GM18873 (cell line): Measurements from ENCODE around the gene VPS29.
"Not testable (repeated sequence)": the region's sequence is repeated elsewhere in the genome, so short reads cannot be mapped to it uniquely, and the experiment has no call there.

Experiments
- ATAC-seq: cut with Tn5 transposase; IDR thresholded peaks from one replicate; pipeline ENCODE4 v1.9.1; 2021; ENCODE audit warnings: mild to moderate bottlenecking, moderate library complexity, moderate number of reproducible peaks; ENCODE audit not compliant: unreplicated experiment, low FRiP score

VPS29 gene

DNA sequence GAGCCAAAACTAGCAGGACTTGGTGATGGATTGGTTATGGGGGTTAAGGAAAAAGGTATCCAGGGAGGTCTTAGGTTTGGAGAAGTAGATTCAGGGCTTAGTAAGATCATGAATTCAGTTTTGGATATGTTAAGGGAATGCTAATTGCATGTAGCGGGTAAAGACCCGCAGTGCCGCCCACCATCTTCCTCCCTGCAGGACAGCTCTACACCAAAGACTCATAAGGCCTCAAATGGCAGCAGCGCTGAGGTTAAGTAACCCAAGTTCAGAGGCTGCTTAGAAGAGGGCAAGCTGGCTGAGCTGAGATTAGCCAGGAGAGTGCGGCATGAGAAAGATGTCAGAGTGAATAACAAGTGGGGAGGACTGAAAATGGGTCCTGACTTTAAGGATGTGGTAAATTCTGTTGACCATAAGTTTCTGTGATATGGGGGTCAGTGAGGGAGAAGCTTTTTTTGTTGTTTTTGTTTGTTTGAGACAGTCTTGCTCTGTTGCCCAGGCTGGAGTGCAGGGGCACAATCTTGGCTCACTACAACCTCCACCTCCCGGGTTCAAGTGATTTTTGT lies 26.4 kb upstream of the VPS29 start:
- no peak for ATAC-seq

DNA sequence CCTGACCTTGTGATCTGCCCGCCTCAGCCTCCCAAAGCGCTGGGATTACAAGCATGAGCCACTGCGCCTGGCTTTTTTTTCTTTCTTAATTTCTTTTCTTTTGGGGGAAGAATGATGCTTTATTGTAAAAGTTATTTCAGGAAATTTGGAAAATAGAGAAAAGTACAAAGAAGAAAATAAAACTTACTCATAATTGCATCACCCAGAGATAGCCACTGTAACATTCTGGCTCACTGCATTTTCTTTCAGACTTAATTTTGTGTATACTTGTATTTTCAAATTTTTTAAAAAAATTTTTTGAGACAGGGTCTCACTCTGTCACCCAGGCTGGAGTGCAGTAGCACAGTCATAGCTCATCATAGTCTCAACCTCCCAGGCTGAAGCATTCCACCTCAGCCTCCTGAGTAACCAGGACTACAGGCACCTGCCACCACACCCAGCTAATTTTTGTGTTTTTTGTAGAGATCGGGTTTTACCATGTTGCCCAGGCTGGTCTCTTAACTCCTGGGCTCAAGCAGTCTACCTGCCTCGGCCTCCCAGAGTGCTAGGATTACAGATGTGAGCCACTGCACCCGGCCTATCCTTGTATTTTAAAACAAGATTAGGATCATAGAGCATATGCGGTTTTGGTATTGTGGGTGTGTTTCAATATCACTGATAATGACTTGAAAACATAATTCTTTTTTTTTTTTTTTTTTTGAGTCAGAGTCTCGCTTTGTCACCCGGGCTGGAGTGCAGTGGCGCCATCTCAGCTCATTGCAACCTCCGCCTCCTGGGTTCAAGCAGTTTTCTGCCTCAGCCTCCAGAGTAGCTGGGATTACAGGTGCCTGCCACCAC lies 19.2 kb upstream of the VPS29 start:
- not testable (repeated sequence) for ATAC-seq

DNA sequence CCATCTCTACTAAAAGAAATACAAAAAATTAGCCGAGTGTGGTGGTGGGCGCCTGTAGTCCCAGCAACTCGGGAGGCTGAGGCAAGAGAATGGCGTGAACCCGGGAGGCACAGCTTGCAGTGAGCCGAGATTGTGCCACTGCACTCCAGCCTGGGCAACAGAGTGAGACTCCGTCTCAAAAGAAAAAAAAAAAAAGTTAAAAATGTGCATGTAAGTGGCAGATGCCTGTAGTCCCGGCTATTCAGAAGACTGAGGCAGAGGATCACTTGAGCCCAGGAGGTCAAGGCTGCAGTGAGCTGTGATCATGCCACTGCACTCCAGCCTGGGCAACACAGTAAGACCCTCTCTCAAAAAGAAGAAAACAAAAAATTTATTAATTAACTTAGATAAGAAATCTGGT lies 16.1 kb upstream of the VPS29 start:
- not testable (repeated sequence) for ATAC-seq

DNA sequence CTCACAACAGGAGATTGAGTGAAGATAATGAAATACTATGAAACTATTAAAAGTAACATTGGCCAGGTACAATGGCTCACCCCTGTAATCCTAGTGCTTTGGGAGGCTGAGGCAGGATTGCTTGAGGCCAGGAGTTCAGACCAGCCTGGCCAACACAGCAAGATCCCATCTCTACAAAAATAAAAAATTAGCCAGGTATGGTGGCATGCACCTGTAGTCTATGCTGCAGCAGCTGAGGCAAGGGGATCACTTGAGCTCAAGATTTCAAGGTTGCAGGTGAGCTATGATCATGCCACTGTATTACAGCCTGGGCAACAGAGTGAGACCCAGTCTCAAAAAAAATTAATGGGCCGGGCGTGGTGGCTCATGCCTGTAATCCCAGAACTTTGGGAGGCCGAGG lies 15.1 kb upstream of the VPS29 start:
- ATAC-seq, result no peak

DNA sequence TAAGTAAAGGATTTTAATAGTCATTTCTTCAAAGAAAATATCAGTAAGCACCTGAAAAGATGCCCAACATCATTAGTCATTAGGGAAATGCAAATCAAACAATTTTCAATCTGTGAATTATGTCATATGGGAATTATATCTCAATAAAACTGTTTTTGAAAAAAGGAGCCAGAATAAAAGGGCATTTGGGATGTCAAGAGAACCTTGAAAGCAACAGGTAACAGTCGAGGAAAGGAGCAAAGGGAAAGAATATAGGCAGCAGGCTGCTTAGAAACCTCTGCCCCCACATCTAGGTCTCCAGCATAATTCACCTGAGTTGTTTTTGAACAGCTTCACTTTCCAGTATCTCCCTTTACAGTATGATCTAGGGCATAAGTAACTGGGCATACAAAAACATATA lies 12.5 kb upstream of the VPS29 start:
- no peak for ATAC-seq

DNA sequence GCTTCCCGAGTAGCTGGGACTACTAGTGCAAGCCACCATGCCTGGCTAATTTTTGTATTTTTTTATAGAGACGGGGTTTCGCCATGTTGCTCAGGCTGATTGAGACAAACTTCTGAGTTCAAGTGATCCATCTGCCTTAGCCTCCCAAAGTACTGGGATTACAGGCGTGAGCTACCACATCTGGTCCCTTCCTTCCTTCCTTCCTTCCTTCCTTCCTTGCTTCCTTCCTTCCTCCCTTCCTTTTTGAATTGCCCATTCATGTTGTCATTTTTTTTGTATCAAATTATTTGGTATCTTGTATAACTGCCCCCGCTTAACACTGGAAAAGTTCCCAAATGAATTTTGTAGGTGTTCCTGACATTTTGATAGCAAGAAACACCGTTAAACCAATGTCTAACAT lies 11.9 kb upstream of the VPS29 start:
- ATAC-seq, result no peak

DNA sequence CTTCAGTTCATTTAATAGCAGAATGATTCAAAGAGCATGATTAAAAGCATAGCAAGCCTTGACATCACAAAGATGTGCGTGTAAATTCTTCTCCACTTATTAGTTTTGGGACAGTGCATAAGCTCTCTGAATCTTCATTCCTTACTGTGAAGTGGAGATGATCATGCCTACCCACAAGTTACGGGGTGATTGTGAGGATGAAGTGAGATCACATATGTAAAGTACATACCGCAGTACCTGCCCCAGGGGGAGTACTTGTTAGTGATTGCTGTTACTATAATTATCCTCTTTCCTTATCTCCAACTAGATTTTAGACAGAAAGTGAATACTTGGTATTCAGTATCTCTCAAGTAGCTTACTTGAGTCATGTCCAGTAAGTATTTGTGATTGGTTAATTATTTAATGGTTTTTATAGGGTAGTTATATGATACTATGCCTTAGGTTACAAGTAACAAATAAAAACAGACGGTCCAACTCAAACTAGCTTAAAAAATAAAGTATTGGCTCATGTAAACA lies 6.2 kb upstream of the VPS29 start:
- no peak for ATAC-seq

DNA sequence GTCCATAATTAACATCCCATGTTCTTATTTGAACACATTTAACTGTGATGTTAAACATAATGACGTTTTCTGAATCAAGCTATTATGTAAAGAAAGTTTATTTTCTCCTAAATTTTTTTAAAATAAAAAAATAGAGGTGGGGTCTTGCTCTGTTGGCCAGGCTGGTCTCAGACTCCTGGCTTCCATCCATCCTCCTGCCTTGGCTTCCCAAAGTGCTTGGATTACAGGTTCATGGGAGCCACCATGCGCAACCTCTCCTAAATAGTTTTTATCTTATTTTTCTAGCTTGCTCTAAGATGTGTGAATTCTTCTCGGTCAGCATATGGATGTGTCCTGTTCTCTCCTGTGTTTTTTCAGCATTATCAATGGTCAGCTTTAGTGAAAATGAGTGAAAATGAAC lies 3.4 kb upstream of the VPS29 start:
- no peak for ATAC-seq

DNA sequence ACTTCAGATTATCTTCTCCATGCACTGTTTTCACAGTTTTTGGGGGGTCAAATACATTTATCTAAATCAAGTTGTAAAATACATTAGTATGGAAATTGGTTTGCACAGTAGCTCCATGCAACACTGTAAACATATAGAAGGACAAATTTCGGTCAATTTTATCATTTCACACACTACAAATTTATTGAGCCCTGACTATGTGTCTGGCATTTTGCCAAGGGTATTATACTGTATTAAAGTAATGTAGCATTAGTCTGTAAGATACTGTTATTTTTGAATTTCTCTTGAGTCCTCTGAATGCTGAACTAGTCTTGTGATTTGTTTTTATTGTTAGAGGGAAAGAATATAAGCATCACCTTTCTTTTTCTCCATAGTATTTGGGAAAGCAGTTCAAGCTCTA lies 1.5 kb upstream of the VPS29 start:
- ATAC-seq, result no peak

DNA sequence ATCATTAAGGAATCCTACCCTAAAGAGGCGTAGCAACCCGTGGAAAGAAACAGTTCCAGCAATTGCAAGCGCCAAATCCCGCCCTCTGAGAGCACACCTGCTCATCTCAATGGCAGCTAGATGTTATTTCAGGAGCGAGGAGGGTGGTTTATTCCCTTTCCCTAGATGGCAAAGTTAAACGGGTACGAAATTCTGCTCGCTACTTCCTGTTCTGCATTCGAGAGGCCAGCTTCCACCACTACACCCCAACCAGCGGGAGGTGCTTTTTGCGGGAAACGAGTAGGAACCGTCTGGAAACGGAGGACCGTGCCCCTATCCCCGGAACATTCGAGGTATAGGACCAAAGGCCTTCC lies 536 bp downstream of the VPS29 start:
- ATAC-seq, result no peak

DNA sequence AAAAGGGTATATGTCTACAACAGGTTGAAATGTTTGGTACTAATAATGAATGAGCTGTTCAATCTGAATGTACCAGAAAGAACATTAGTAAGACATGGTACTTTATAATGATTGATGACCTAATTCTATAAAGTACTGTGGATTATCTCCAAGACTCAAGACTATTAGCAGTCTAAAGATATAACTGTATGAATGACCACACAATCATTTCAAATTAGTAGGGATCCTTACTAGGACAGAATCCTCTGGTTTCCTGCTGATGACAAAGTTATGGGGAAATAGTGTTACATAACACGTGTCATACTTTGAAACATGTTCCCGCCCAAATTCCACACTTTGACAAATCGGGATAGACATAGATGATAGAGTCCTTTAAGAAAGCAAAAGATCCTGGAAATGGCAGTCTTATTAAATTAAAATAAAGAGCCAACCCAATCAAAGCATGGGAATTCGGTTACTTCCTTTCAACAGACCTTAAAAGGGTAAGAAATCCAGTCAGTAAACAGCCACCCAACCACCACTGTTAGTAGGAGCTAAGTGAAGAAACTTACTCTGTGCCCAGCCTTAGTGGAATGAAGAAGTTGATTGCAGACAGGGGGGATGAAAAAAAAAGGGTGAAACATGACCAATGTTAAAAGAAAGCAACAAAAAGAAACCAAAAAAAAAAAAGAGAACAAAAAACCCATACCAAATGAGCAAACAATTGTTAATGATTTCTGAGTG lies 2.8 kb downstream of the VPS29 start:
- no peak for ATAC-seq

DNA sequence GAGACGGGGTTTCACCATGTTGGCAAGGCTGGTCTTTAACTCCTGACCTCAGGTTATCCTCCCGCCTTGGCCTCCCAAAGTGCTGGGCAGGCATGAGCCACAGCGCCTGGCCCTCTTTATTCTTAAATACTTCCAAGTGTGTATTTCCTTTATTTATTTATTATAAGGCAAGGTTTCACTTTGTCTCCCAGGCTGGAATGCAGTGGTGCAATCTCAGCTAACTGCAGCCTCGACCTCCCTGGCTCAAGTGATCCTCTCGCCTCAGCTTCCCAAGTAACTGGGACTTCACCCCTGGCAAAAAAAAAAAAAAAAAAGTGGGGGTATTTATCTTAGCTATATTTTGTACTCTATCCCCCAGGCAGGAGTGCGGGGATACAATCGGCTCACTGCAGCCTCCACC lies 26.5 kb downstream of the VPS29 start:
- no peak for ATAC-seq

DNA sequence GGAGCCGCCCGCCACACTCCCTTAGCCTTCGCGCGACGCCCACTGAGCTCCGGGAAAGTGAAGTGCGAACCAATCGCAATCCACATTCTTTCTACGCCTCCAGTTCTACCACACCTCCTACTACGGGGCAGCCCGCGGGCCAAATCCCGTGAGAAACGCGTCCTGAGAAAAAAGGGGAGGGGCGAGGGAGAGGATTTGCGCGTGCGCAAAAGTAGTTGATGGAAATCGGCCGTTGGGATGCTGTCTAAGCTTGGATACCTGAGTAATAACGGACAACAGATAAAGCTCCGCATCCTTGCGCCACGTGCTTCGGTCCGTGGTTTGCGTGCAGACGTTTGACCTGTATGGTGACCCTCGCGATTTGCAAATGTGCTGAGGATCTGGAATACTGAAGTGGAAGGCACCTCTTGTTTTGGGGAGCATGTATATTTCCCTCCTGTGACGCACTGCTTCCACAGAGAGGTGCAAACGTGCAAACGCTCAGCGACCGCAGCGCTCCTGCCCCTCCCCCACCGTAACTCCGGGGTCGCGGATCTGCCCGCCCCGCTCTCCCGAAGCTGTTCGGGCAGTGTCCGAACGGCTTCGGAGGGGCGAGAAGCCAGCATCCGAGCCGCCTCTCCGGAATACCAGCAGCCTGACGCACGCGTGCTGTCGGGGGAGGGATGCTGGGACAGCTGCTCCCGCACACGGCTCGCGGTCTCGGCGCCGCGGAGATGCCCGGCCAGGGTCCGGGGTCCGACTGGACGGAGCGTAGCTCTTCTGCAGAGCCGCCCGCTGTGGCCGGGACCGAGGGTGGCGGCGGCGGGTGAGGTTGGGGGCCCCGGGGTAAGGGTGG lies 33.5 kb downstream of the VPS29 start, which contains the start of the genes FAM216A and GPN3:
Gene FAM216A (plus strand): TSS at position 632 of the 835 bp plus-strand sequence. CDS start 31 bp downstream, at position 663.
Gene GPN3 (minus strand): TSS at position 44 of the 835 bp plus-strand sequence. CDS start 54 bp downstream, outside the sequence.
- ATAC-seq, result peak; percentile 78

DNA sequence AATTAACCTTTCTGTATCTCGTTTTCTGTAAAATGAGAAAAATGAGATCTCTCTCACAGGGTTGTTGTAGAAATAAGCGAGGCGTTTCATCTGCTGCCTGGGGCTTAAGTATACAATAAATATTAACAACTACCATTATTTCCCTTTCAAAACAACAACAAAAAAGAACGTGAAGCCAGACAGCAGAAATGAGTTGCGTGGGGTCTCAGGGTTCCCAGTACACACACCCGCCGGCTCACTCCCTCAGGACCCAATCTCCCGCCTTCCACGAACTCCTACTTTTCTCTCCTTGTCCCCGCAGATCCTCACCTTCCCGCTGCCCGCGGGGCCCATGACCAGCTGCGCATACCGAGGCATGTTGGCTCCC lies 34.1 kb downstream of the VPS29 start:
- ATAC-seq, result no peak

DNA sequence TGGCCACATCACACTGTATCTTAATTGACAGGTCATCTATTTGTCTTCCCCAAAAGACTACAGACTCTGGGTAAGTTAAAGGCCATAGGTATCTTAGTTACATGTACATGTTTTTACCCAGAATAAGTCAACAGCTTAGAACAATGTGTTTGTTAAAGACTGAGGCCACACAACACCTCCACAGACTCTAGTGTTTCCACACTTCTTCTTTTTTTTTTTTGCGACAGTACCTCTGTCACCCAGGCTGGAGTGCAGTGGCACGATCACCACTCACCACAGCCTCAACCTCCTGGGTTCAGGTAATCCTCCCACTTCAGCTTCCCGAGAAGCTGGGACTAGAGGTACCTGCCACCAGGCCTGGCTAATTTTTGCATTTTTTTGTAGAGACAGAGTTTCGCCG lies 35.1 kb downstream of the VPS29 start:
- ATAC-seq, result no peak

DNA sequence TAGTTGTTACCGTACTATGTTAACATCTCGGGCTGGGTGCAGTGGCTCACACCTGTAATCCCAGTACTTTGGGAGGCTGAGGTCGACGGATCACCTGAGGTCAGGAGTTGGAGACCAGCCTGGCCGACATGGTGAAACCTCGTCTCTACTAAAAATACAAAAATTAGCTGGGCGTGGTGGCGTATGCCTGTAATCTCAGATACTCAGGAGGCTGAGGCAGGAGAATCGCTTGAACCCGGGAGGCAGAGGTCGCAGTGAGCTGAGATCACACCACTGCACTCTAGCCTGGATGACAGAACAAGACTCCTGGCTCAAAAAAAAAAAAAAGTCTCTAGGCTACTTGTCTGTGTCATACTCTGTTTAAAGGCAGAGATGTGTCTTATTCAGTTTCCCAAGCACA lies 36.1 kb downstream of the VPS29 start:
- ATAC-seq, result not testable (repeated sequence)

DNA sequence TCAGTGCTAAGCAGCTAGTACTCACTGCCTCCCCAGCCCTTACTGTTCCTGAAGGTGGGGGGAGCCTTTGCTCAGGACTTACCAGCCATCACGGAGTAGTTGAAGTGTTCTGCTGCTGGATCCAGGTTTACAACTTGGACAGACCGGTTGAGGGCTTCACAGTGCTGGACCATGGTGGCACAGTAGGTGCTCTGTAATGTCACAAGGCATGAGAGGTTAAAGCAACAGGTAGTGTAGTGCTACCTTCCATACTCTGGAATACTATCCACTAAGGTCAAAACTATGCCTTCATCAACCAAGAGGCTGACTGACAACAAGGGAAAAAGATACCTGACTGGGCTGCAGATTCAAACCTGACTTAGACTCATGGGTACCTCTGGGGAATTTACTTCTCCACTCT lies 36.9 kb downstream of the VPS29 start:
- ATAC-seq, result no peak

DNA sequence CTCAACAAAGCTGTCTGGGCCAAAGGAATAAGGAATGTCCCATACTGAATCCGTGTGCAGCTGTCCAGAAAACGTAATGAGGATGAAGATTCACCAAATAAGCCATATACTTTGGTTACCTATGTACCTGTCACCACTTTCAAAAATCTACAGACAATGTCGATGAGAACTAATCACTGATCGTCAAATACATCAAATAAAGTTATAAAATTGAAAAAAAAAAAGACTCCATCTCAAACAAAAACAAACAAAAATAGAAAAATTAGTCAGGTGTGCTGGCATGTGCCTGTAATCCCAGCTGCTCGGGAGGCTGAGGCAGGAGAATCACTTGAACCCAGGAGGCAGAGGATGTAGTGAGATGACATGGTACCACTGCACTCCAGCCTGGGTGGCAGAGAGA lies 40.7 kb downstream of the VPS29 start:
- not testable (repeated sequence) for ATAC-seq

DNA sequence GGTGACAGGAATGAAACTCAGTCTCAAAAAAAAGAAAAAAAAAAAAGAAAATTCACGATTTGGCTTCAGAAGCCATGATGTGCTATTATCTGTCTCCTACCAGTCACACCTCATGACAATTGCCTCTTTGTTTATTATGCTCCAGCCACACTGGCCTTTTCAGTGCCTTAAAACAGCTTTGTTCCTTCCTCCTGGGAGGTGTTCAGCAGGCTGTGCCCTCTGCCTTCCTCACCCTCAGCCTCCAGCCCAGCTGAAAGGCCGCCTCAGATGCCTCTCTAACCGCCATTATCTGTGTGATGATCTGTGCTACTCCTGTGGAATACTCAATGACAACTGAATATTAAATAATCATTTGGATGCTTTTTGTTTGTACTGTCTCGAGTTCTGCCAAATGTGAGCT lies 43.2 kb downstream of the VPS29 start:
- no peak for ATAC-seq

DNA sequence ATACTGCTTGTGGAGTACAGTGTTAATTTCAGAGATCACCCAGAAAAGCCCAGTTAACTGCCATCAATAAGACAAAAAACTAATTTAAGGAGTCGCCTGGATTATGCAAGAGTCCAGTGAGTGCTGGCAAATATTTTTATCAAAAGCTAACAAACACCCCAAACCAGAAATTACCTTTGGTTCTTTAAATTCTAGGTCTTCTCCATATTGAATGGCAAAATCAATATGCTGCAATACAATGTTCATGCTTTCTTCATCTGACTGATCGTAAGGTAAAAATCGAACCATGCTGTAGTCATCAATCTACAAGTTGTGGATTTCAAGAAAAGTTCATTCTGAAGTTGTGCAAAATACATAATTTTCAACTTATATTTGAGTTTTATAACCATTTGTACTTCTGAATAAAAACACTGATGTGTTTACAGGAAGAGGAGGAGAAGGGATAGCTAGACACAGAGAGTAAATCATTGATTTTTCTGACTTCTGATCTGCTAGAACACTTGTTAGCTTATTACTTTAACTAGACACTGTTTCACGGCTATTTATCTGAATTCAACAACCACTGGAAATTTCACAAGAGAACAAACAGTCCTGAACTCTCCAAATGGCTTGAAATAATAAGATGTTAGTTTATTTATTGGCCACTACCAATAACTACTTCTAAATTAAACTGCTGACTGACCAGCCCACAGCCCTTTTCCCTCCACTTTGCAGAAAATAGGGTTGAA lies 48.2 kb downstream of the VPS29 start:
- no peak for ATAC-seq
